ENCODE measurements around the gene SMIM35. TPM values are rescaled to one million over a fixed set of nuclear protein-coding genes. Genes with fewer than 3 reads are reported as not detected.

SMIM35 gene
- total RNA-seq, 1 experiment from 2014 or later = not detected

GRCh38 chr11:118078911-118079411, 7.8 kb downstream of the SMIM35 start:
- peaks cover 11% of the 10 kb centered on the region; the same call in 1 of the 2 replicates for H3K9me3 ChIP-seq (ENCODE audit: insufficient read depth, low read depth)
- H2AFZ ChIP-seq = no peak overlapping the region
- no TSS peak for BruUV-seq (replicated peaks)
- ChIA-PET CTCF (interaction anchor here (0.6 kb wide), 1 partner anchor 1113 kb away, joined by 6 read pairs; no protein-coding TSS in a partner anchor), POLR2A (ENCODE audit: unreplicated experiment) (no interaction called here)
- H3K9me2 ChIP-seq (ENCODE audit: insufficient read depth) = no peaks in the 10 kb centered on the region
- TF ChIP-seq CTCF (conservative IDR thresholded peaks at IDR 0.05) (no peak), EZH2 (IDR thresholded peaks at IDR 0.05; ENCODE audit: low read depth) (no peak)
- peaks cover 22% of the 10 kb centered on the region for H3F3A ChIP-seq (ENCODE audit: insufficient read depth, low read depth)
- H4K20me1 ChIP-seq (ENCODE audit: insufficient read depth) = no peaks in the 10 kb centered on the region
- intact Hi-C loops (cut with micrococcal nuclease; ENCODE audit: unreplicated experiment) = no loop called here
- no peak overlapping the region for H3K27ac ChIP-seq
- no peak overlapping the region for H3K4me3 ChIP-seq
- H3K36me3 ChIP-seq (ENCODE audit: low read depth) = no peaks in the 10 kb centered on the region
- DNase-seq = no peak
- H3K79me2 ChIP-seq (ENCODE audit: low read depth) = no peaks in the 10 kb centered on the region
- peaks cover 41% of the 10 kb centered on the region for H3K4me1 ChIP-seq (replicated peaks; ENCODE audit: insufficient read depth)
- no peaks in the 10 kb centered on the region for H3K27me3 ChIP-seq (ENCODE audit: insufficient read depth, low read depth)
- H3K4me2 ChIP-seq = no peak overlapping the region

DNA sequence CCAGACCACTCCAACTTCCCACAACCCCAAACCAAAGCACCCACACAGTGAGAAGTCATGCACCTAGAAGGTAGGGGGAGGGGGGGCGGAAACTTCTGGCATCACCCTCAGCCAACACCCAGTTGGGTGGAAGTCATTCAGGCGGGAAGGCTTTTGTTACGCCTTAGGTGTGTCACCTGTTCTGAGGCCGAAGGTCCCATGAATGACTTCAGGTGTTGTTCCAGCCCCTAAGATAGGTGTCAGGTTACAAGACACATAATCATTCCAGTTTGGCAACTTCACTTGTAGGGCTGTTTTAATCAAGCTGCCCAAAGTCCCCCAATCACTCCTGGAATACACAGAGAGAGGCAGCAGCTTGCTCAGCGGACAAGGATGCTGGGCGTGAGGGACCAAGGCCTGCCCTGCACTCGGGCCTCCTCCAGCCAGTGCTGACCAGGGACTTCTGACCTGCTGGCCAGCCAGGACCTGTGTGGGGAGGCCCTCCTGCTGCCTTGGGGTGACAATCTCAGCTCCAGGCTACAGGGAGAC, 9.9 kb downstream of the SMIM35 start, which contains the start of gene TMPRSS4:
TSS of gene TMPRSS4 (plus strand) at position 325 of the 528 bp plus-strand sequence. CDS start 225 bp downstream, outside the sequence.
- no peak within 1 kb of the TSS for H2AFZ ChIP-seq
- peak within 1 kb of the TSS; percentile 30 for H3K27ac ChIP-seq
- H3K9me3 ChIP-seq (ENCODE audit: insufficient read depth, low read depth) = peaks cover 11% of the 10 kb centered on the region; the same call in 1 of the 2 replicates
- H3K9me2 ChIP-seq (ENCODE audit: insufficient read depth) = no peaks in the 10 kb centered on the region
- TF ChIP-seq EZH2 (IDR thresholded peaks at IDR 0.05; ENCODE audit: low read depth) = no peak
- TF ChIP-seq CTCF (conservative IDR thresholded peaks at IDR 0.05) = no peak
- no peaks in the 10 kb centered on the region for H4K20me1 ChIP-seq (ENCODE audit: insufficient read depth)
- H3K4me3 ChIP-seq = peak within 1 kb of the TSS; percentile 7; the same call in 1 of the 2 replicates
- H3K4me2 ChIP-seq = peak within 1 kb of the TSS; percentile 63
- ChIA-PET CTCF (no interaction called here), POLR2A (ENCODE audit: unreplicated experiment) (no interaction called here)
- DNase-seq = peak; percentile 74 to 99
- H3K27me3 ChIP-seq (ENCODE audit: insufficient read depth, low read depth) = no peaks in the 10 kb centered on the region
- intact Hi-C loops (cut with micrococcal nuclease; ENCODE audit: unreplicated experiment) = no loop called here
- no peaks in the 10 kb centered on the region for H3K79me2 ChIP-seq (ENCODE audit: low read depth)
- no TSS peak for BruUV-seq (replicated peaks)
- H3F3A ChIP-seq (ENCODE audit: insufficient read depth, low read depth) = peaks cover 22% of the 10 kb centered on the region
- H3K36me3 ChIP-seq (ENCODE audit: low read depth) = no peaks in the 10 kb centered on the region
- peaks cover 41% of the 10 kb centered on the region for H3K4me1 ChIP-seq (replicated peaks; ENCODE audit: insufficient read depth)

DNA sequence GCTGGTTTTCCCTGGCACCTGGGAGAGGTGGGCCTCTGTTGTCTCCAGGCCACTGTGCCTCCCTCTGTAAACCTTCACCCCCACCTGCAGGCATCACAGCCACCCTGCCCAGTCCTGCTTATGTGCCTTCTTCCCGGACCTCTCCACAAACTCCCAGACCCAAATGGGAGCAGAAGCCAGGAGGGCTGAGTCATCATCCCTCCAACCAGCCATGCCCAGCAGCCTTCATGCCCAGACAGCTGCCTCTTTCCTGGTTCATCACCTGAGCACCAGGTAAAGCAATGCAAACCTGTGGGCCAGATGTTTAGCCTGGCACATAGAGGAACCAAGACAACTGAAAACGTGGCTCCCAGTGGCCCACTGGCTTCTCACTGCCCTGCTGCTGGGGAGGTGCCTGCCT, 12.0 kb downstream of the SMIM35 start:
- no peak overlapping the region for H3K27ac ChIP-seq
- no peaks in the 10 kb centered on the region for H3K27me3 ChIP-seq (ENCODE audit: insufficient read depth, low read depth)
- no peaks in the 10 kb centered on the region for H3K9me2 ChIP-seq (ENCODE audit: insufficient read depth)
- TF ChIP-seq EZH2 (IDR thresholded peaks at IDR 0.05; ENCODE audit: low read depth) = no peak
- TF ChIP-seq CTCF (conservative IDR thresholded peaks at IDR 0.05) = no peak
- H4K20me1 ChIP-seq (ENCODE audit: insufficient read depth) = no peaks in the 10 kb centered on the region
- no peaks in the 10 kb centered on the region for H3K36me3 ChIP-seq (ENCODE audit: low read depth)
- peak overlapping the region; percentile 34 for H3K4me2 ChIP-seq
- CTCF ChIA-PET = interaction anchor here (0.6 to 1.4 kb wide), 3 partner anchors 54 to 267 kb away, joined by 3 to 5 read pairs (median 5); no protein-coding TSS in a partner anchor
- no TSS peak for BruUV-seq (replicated peaks)
- peaks cover 22% of the 10 kb centered on the region for H3F3A ChIP-seq (ENCODE audit: insufficient read depth, low read depth)
- H3K79me2 ChIP-seq (ENCODE audit: low read depth) = no peaks in the 10 kb centered on the region
- peak; percentile 73 to 79 for DNase-seq
- POLR2A ChIA-PET (ENCODE audit: unreplicated experiment) = no interaction called here
- peaks cover 11% of the 10 kb centered on the region; the same call in 1 of the 2 replicates for H3K9me3 ChIP-seq (ENCODE audit: insufficient read depth, low read depth)
- no peak overlapping the region for H2AFZ ChIP-seq
- no peak overlapping the region for H3K4me3 ChIP-seq
- peaks cover 41% of the 10 kb centered on the region for H3K4me1 ChIP-seq (replicated peaks; ENCODE audit: insufficient read depth)
- intact Hi-C loops (cut with micrococcal nuclease; ENCODE audit: unreplicated experiment) = no loop called here

Measured in PC-9 (cell line).